Immature natural killer cell (primary cell): Measurements from ENCODE around the gene TPRX2. TPM values are rescaled to one million over a fixed set of nuclear protein-coding genes. Genes with fewer than 3 reads are reported as not detected.
A peak's percentile ranks its signal among the peaks of the same experiment; 100 is the strongest.
"Not testable (repeated sequence)": the region's sequence is repeated elsewhere in the genome, so short reads cannot be mapped to it uniquely, and the experiment has no call there.

ENCODE experiments used
- DNase-seq, 3 donors: peaks; one replicate each; pipeline ENCODE4 v3.0.0; 2022; ENCODE audit warnings: mixed read lengths in 1 of 3
- H3K27ac Mint-ChIP-seq, 6 donors: one replicate each; pipeline ENCODE4 v1.8.0; 2020; ENCODE audit warnings: mixed read lengths in 6 of 6, mild to moderate bottlenecking in 5 of 6, inconsistent platforms in 4 of 6, moderate library complexity in 3 of 6
- H3K27me3 Mint-ChIP-seq, 3 donors: one replicate each; pipeline ENCODE4 v1.8.0; 2020 to 2021; ENCODE audit warnings: low read depth in 3 of 3, mild to moderate bottlenecking in 3 of 3, mixed read lengths in 3 of 3, moderate library complexity in 3 of 3, inconsistent platforms in 1 of 3
- H3K36me3 Mint-ChIP-seq, 3 donors: one replicate each; pipeline ENCODE4 v1.8.0; 2020; ENCODE audit warnings: mixed read lengths in 3 of 3, inconsistent platforms in 2 of 3, mild to moderate bottlenecking in 2 of 3
- H3K4me1 Mint-ChIP-seq, 2 donors: one replicate each; pipeline ENCODE4 v1.8.0; 2020; ENCODE audit warnings: inconsistent platforms in 2 of 2, mild to moderate bottlenecking in 2 of 2, mixed read lengths in 2 of 2, moderate library complexity in 1 of 2
- H3K4me3 Mint-ChIP-seq, 5 donors: one replicate each; pipeline ENCODE4 v1.8.0; 2020; ENCODE audit warnings: mild to moderate bottlenecking in 5 of 5, mixed read lengths in 5 of 5, inconsistent platforms in 3 of 5, moderate library complexity in 3 of 5
- H3K9me3 Mint-ChIP-seq, 6 donors: one replicate each; pipeline ENCODE4 v1.8.0; 2020; ENCODE audit warnings: mild to moderate bottlenecking in 6 of 6, mixed read lengths in 6 of 6, inconsistent platforms in 4 of 6, moderate library complexity in 3 of 6
- polyA plus RNA-seq, 3 donors: library from polyadenylated mRNA; unstranded; fragments of 300-500 nt; fragmentation: Illumina TruSeq; gene quantifications; one replicate each; pipeline ENCODE4 v1.2.3, GENCODE V29; 2021

The TPRX2 gene
- polyA plus RNA-seq, 3 donors from 2014 or later = not detected

- Mint-ChIP-seq H3K36me3 (no peaks in the 10 kb centered on the region), H3K4me3 (no peak overlapping the region), H3K4me1 (no peaks in the 10 kb centered on the region), H3K9me3 (peaks cover 0 to 5% (median 0%) of the 10 kb centered on the region in 6 donors), H3K27ac (no peak overlapping the region), H3K27me3 (peaks cover 4 to 11% (median 9%) of the 10 kb centered on the region in 3 donors)
- DNase-seq = no peak
These were observed 23.9 kb downstream of the TPRX2 start for GRCh38 chr19:47882890-47883289.

GRCh38 chr19:47885067-47885463 is 26.0 kb downstream of the TPRX2 start:
- no peaks in the 10 kb centered on the region for H3K4me1 Mint-ChIP-seq
- H3K27ac Mint-ChIP-seq = no peak overlapping the region
- peaks cover 4 to 12% (median 6%) of the 10 kb centered on the region in 3 donors for H3K27me3 Mint-ChIP-seq
- no peaks in the 10 kb centered on the region for H3K36me3 Mint-ChIP-seq
- no peak overlapping the region for H3K4me3 Mint-ChIP-seq
- H3K9me3 Mint-ChIP-seq = no peaks in the 10 kb centered on the region
- no peak for DNase-seq

- Mint-ChIP-seq H3K4me1 (no peaks in the 10 kb centered on the region), H3K27ac (no peak within 1 kb of the TSS), H3K9me3 (no peaks in the 10 kb centered on the region), H3K27me3 (peaks cover 4 to 12% (median 6%) of the 10 kb centered on the region in 3 donors), H3K4me3 (no peak within 1 kb of the TSS), H3K36me3 (no peaks in the 10 kb centered on the region)
- DNase-seq = no peak
These were observed 27.1 kb downstream of the TPRX2 start, which contains the start of gene SULT2A1 for GRCh38 chr19:47886010-47886559. Gene SULT2A1 (minus strand): TSS chr19:47886315. CDS start chr19:47886257, 58 bp downstream.

- Mint-ChIP-seq H3K9me3 (no peaks in the 10 kb centered on the region), H3K4me3 (no peak overlapping the region), H3K36me3 (no peaks in the 10 kb centered on the region), H3K4me1 (no peaks in the 10 kb centered on the region), H3K27me3 (peaks cover 0 to 5% (median 5%) of the 10 kb centered on the region in 3 donors), H3K27ac (no peak overlapping the region)
- no peak for DNase-seq
These were observed 32.0 kb downstream of the TPRX2 start for GRCh38 chr19:47890865-47891621.

GRCh38 chr19:47891622-47891922 is 32.5 kb downstream of the TPRX2 start:
- Mint-ChIP-seq H3K4me3 (no peak overlapping the region), H3K27ac (no peak overlapping the region), H3K9me3 (no peaks in the 10 kb centered on the region), H3K27me3 (peaks cover 0 to 5% (median 3%) of the 10 kb centered on the region in 3 donors), H3K4me1 (no peaks in the 10 kb centered on the region), H3K36me3 (no peaks in the 10 kb centered on the region)
- no peak for DNase-seq

GRCh38 chr19:47891923-47892666 is 33.1 kb downstream of the TPRX2 start:
- Mint-ChIP-seq H3K4me1 (no peaks in the 10 kb centered on the region), H3K36me3 (no peaks in the 10 kb centered on the region), H3K9me3 (no peaks in the 10 kb centered on the region), H3K4me3 (no peak overlapping the region), H3K27me3 (peaks cover 0 to 3% (median 3%) of the 10 kb centered on the region in 3 donors), H3K27ac (no peak overlapping the region)
- no peak for DNase-seq

- no peak for DNase-seq
- Mint-ChIP-seq H3K36me3 (no peaks in the 10 kb centered on the region), H3K9me3 (peaks cover 0 to 3% (median 0%) of the 10 kb centered on the region in 6 donors), H3K4me1 (no peaks in the 10 kb centered on the region), H3K27ac (no peak overlapping the region), H3K4me3 (no peak overlapping the region), H3K27me3 (peaks cover 1 to 3% (median 2%) of the 10 kb centered on the region in 3 donors)
These were observed 36.2 kb downstream of the TPRX2 start for GRCh38 chr19:47895165-47895782.

- H3K27me3 Mint-ChIP-seq = peaks cover 1 to 3% (median 2%) of the 10 kb centered on the region in 3 donors
- peaks cover 0 to 3% (median 0%) of the 10 kb centered on the region in 6 donors for H3K9me3 Mint-ChIP-seq
- H3K27ac Mint-ChIP-seq = no peak overlapping the region
- H3K4me1 Mint-ChIP-seq = no peaks in the 10 kb centered on the region
- no peak overlapping the region for H3K4me3 Mint-ChIP-seq
- no peaks in the 10 kb centered on the region for H3K36me3 Mint-ChIP-seq
- no peak for DNase-seq
These were observed 37.0 kb downstream of the TPRX2 start for GRCh38 chr19:47896019-47896418.

- peaks cover 0 to 3% (median 0%) of the 10 kb centered on the region in 6 donors for H3K9me3 Mint-ChIP-seq
These were observed 37.7 kb downstream of the TPRX2 start for GRCh38 chr19:47896773-47897172.

GRCh38 chr19:47897861-47898260 is 38.8 kb downstream of the TPRX2 start:
- H3K4me1 Mint-ChIP-seq = no peaks in the 10 kb centered on the region
- H3K36me3 Mint-ChIP-seq = no peaks in the 10 kb centered on the region
- H3K27ac Mint-ChIP-seq = no peak overlapping the region
- no peak overlapping the region for H3K4me3 Mint-ChIP-seq
- H3K9me3 Mint-ChIP-seq = peaks cover 0 to 3% (median 0%) of the 10 kb centered on the region in 6 donors
- peaks cover 1 to 5% (median 2%) of the 10 kb centered on the region in 3 donors for H3K27me3 Mint-ChIP-seq
- DNase-seq = no peak

More at GRCh38 chr19:47896773-47897172, 37.7 kb downstream of the TPRX2 start:
- H3K27ac Mint-ChIP-seq = no peak overlapping the region
- H3K4me3 Mint-ChIP-seq = no peak overlapping the region
- no peaks in the 10 kb centered on the region for H3K4me1 Mint-ChIP-seq
- no peaks in the 10 kb centered on the region for H3K36me3 Mint-ChIP-seq
- H3K27me3 Mint-ChIP-seq = peaks cover 1 to 5% (median 2%) of the 10 kb centered on the region in 3 donors
- DNase-seq = no peak

GRCh38 chr19:47899335-47899734 is 40.3 kb downstream of the TPRX2 start:
- DNase-seq = no peak
- H3K9me3 Mint-ChIP-seq = peaks cover 0 to 3% (median 0%) of the 10 kb centered on the region in 6 donors
- no peaks in the 10 kb centered on the region for H3K36me3 Mint-ChIP-seq
- H3K4me3 Mint-ChIP-seq = no peak overlapping the region
- no peak overlapping the region for H3K27ac Mint-ChIP-seq
- H3K4me1 Mint-ChIP-seq = no peaks in the 10 kb centered on the region
- H3K27me3 Mint-ChIP-seq = peaks cover 1 to 5% (median 2%) of the 10 kb centered on the region in 3 donors

GRCh38 chr19:47901370-47901769 is 42.3 kb downstream of the TPRX2 start:
- Mint-ChIP-seq H3K36me3 (no peaks in the 10 kb centered on the region), H3K9me3 (peaks cover 0 to 3% (median 0%) of the 10 kb centered on the region in 6 donors), H3K4me1 (no peaks in the 10 kb centered on the region), H3K27me3 (peaks cover 1 to 5% (median 2%) of the 10 kb centered on the region in 3 donors), H3K4me3 (no peak overlapping the region), H3K27ac (no peak overlapping the region)
- no peak for DNase-seq

GRCh38 chr19:47909350-47909749 is 50.3 kb downstream of the TPRX2 start:
- H3K4me1 Mint-ChIP-seq, H3K4me3 Mint-ChIP-seq, H3K27me3 Mint-ChIP-seq: not testable (repeated sequence)

GRCh38 chr19:47910191-47910590 is 51.2 kb downstream of the TPRX2 start:
- H3K9me3 Mint-ChIP-seq, H3K27me3 Mint-ChIP-seq, H3K4me1 Mint-ChIP-seq, DNase-seq, H3K36me3 Mint-ChIP-seq, H3K27ac Mint-ChIP-seq, H3K4me3 Mint-ChIP-seq: not testable (repeated sequence)

More at GRCh38 chr19:47909350-47909749, 50.3 kb downstream of the TPRX2 start:
- H3K36me3 Mint-ChIP-seq, H3K9me3 Mint-ChIP-seq, H3K27ac Mint-ChIP-seq: not testable (repeated sequence)
- DNase-seq = peak; percentile 47 to 75 (median 60)
